MCF 10A (cell line): ENCODE measurements around the gene LDHD. TPM values are rescaled to one million over a fixed set of nuclear protein-coding genes. Genes with fewer than 3 reads are reported as not detected.
A peak's percentile ranks its signal among the peaks of the same experiment; 100 is the strongest.

Experiments used
- BruUV-seq: library from RNA; stranded (reverse); fragments of 400-500 nt; replicated peaks from 2 replicates; lab custom pipeline; 2021; lab: Mats Ljungman, UMichigan
- CTCF ChIA-PET: fragments of 300-600 bp; sonication (Branson Sonifier 250); formaldehyde crosslinking; extraction: SDS; loops from one replicate; lab custom pipeline; 2021; ENCODE audit warnings: antibody characterized with exemption, inconsistent platforms; lab: Yijun Ruan, JAX
- POLR2A ChIA-PET: fragments of 300-600, 350-650 bp; sonication (Branson Sonifier 250); formaldehyde crosslinking; extraction: SDS; loops from one replicate; lab custom pipeline; 2020; ENCODE audit warnings: antibody characterized with exemption, inconsistent platforms; lab: Yijun Ruan, JAX
- DNase-seq: peaks from one replicate; pipeline ENCODE4 v3.0.0-alpha.2; 2018; ENCODE audit not compliant: unreplicated experiment
- H3K27ac Mint-ChIP-seq: one replicate; pipeline ENCODE4 v1.8.0; 2022; ENCODE audit warnings: mild to moderate bottlenecking, low read depth, mixed read lengths; ENCODE audit not compliant: unreplicated experiment
- H3K27me3 Mint-ChIP-seq: one replicate; pipeline ENCODE4 v1.8.0; 2022; ENCODE audit warnings: mixed read lengths; ENCODE audit not compliant: insufficient read depth, unreplicated experiment
- H3K36me3 Mint-ChIP-seq: one replicate; pipeline ENCODE4 v1.8.0; 2022; ENCODE audit warnings: mild to moderate bottlenecking, moderate library complexity, mixed read lengths; ENCODE audit not compliant: insufficient read depth, unreplicated experiment
- H3K4me1 Mint-ChIP-seq: one replicate; pipeline ENCODE4 v1.8.0; 2022; ENCODE audit warnings: mixed read lengths; ENCODE audit not compliant: insufficient read depth, unreplicated experiment
- H3K4me3 Mint-ChIP-seq: one replicate; pipeline ENCODE4 v1.8.0; 2022; ENCODE audit warnings: mild to moderate bottlenecking, moderate library complexity, mixed read lengths; ENCODE audit not compliant: unreplicated experiment
- H3K9me3 Mint-ChIP-seq: one replicate; pipeline ENCODE4 v1.8.0; 2022; ENCODE audit warnings: mixed read lengths; ENCODE audit not compliant: unreplicated experiment
- intact Hi-C: fragments of 100-400 bp; cut with micrococcal nuclease; formaldehyde crosslinking; loops from 2 replicates; pipeline ENCODE4 v1.14.1; 2022
- total RNA-seq: library from RNA; stranded (reverse); gene quantifications from 2 replicates; pipeline ENCODE4 v1.2.3, GENCODE V29; 2022
- TF ChIP-seq, protein P1 (sequence below): fragments of 200-600 bp; IDR thresholded peaks from one replicate; pipeline ENCODE4 v1.8.0; 2022; ENCODE audit warnings: antibody characterized with exemption, mild to moderate bottlenecking; ENCODE audit not compliant: unreplicated experiment

LDHD gene
- total RNA-seq, 1 experiment from 2014 or later, result 0.30 TPM

DNA sequence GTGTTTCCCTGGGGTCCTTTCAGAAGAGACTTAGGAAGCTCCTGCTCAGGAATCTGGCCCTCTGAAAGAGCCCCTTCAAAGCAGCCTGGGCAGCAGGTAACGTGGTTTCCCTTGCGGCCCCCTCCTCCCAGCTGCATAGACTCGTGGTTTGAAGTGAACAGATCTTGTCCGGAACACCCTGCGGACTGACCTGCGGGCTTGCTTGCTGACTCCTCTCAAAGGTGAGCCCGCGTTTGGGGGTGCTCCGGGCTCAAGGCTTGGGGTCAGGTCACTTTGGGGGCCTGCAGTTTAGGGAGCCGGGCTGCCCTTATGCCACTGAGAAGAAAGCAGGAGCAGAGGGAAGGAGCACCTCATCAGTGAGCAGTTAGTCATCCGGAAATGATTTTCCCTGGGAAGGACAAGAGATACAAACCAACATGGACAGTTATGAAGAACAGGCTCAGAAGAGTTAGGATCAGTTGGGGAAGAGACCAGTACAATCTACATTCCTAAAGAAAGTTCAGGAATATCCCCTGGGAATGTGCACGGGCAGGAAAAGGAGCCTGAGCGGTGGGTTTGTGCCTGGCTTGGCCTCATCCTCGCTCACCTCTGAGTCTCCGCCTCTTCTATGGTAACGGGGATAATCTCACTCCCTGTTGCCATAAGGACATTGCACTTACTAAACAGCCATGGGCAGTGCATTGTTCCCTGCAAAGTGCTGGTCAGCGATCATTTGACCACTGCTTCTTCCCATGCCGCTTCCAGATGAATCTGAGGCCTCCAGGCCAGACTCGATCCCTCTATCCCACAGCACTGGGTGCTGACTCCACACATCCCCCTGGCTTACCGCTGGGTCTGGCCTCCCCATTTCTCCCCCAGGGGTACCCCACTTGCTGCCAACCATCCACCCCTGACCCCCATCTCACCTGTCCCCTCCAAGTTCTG, 10.0 kb downstream of the LDHD start:
- ChIA-PET CTCF (no interaction called here), POLR2A (interaction anchor here (0.9 to 1.3 kb wide), 2 partner anchors 41 to 108 kb away, joined by 3 to 5 read pairs; partner anchors contain the start of genes ZFP1 and ZNRF1)
- no peak overlapping the region for H3K4me3 Mint-ChIP-seq
- peak overlapping the region; percentile 11 for H3K27ac Mint-ChIP-seq
- peaks cover 7% of the 10 kb centered on the region for H3K9me3 Mint-ChIP-seq
- BruUV-seq, result no TSS peak
- peaks cover 7% of the 10 kb centered on the region for H3K36me3 Mint-ChIP-seq
- TF ChIP-seq, protein P1, sequence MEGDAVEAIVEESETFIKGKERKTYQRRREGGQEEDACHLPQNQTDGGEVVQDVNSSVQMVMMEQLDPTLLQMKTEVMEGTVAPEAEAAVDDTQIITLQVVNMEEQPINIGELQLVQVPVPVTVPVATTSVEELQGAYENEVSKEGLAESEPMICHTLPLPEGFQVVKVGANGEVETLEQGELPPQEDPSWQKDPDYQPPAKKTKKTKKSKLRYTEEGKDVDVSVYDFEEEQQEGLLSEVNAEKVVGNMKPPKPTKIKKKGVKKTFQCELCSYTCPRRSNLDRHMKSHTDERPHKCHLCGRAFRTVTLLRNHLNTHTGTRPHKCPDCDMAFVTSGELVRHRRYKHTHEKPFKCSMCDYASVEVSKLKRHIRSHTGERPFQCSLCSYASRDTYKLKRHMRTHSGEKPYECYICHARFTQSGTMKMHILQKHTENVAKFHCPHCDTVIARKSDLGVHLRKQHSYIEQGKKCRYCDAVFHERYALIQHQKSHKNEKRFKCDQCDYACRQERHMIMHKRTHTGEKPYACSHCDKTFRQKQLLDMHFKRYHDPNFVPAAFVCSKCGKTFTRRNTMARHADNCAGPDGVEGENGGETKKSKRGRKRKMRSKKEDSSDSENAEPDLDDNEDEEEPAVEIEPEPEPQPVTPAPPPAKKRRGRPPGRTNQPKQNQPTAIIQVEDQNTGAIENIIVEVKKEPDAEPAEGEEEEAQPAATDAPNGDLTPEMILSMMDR, result no peak
- no peak for DNase-seq
- H3K27me3 Mint-ChIP-seq, result no peaks in the 10 kb centered on the region
- H3K4me1 Mint-ChIP-seq, result peaks cover 29% of the 10 kb centered on the region
- intact Hi-C loops, result no loop called here

DNA sequence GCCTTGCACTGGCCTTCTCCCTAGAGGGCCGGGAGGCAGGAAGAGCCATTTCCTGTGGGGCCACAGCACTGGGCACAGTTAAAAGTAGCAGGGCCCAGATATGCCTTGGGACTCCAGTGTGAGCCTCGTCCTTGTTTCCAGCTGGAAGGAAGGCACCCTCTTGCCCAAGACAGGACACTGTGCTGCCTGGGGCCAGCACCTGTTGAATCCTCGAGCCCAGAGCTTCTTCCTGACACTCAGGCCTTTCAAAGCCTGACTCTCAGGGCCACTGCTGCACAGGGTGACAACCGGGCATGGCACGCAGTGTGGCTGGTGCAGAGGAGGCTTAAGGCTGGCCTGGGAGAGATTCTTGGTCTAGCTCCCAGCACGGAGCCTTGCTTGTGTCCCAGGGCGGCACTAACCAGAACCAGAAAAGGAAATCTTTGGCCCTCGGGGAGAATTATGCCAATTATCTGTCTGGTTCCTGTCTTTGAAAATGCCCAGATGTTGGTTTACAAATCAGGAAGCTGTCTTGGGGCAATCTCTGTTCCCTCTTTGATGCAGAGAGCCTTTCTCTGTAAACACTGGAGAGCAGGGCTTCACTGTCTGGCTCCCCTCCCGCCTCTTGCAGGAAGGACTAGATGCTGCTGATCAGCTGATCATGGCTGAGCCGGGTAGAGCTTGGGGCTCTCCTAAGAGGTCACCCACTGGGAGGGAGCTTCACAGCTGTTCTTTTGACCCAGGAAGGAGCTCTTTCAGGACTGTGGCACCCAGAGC, 11.1 kb downstream of the LDHD start:
- BruUV-seq, result no TSS peak
- Mint-ChIP-seq H3K27ac (no peak overlapping the region), H3K9me3 (peaks cover 7% of the 10 kb centered on the region), H3K4me1 (peaks cover 23% of the 10 kb centered on the region), H3K4me3 (no peak overlapping the region), H3K36me3 (peaks cover 12% of the 10 kb centered on the region), H3K27me3 (no peaks in the 10 kb centered on the region)
- POLR2A ChIA-PET, result interaction anchor here (0.9 to 1.3 kb wide), 2 partner anchors 43 to 107 kb away, joined by 3 to 5 read pairs; partner anchors contain the start of genes ZFP1 and ZNRF1
- DNase-seq, result no peak
- intact Hi-C loops, result no loop called here
- CTCF ChIA-PET, result interaction anchor here (0.6 kb wide), 2 partner anchors 80 to 98 kb away, joined by 3 to 5 read pairs; no protein-coding TSS in a partner anchor
- TF ChIP-seq, protein P1, result no peak

DNA sequence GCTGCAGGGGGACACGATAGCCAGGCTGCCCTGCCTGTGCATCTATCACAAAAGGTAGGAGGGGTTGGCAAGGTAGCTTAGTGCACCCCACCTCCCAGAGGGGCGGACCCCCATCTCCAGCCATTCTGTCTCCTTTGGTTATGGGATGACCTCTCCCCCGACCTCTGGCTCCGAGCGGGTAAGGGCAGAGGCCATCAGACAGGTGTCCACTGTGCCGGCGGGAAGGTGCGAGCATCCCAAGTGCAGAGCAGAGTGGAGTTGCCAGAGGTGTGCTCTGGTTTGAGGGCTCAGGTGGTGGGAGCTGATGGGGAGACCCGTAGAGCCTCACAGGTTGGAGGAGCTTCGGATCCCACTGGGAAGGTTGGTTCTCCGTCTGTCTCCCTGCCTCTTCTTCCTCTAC, 11.7 kb downstream of the LDHD start:
- H3K4me1 Mint-ChIP-seq, result peaks cover 18% of the 10 kb centered on the region
- TF ChIP-seq, protein P1, result no peak
- peaks cover 12% of the 10 kb centered on the region for H3K36me3 Mint-ChIP-seq
- POLR2A ChIA-PET, result no interaction called here
- H3K27ac Mint-ChIP-seq, result no peak overlapping the region
- intact Hi-C loops, result no loop called here
- no peak for DNase-seq
- peaks cover 7% of the 10 kb centered on the region for H3K9me3 Mint-ChIP-seq
- CTCF ChIA-PET, result interaction anchor here (0.6 kb wide), 1 partner anchor 79 kb away, joined by 3 read pairs; no protein-coding TSS in a partner anchor
- H3K4me3 Mint-ChIP-seq, result no peak overlapping the region
- no peaks in the 10 kb centered on the region for H3K27me3 Mint-ChIP-seq
- BruUV-seq, result no TSS peak

DNA sequence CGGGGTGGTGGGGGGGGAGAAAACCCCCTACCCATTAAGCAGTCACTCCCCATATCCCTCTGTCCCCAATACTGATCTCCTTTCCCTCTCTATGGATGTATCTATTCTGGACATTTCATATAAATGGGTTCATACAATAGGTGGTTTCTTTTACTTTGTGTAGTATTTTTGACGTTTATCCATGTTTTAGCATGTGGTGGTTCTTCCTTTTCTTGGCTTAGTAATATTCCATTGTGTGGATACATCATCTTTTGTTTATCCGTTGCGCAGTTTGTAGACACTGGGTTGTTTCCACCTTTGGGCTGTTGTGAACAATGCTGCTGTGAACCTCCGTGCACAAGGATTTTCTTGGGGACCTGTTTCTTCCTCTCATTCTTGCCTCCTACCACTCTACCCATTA, 12.6 kb downstream of the LDHD start:
- peaks cover 10% of the 10 kb centered on the region for H3K4me1 Mint-ChIP-seq
- peaks cover 7% of the 10 kb centered on the region for H3K9me3 Mint-ChIP-seq
- peaks cover 12% of the 10 kb centered on the region for H3K36me3 Mint-ChIP-seq
- ChIA-PET POLR2A (no interaction called here), CTCF (interaction anchor here (0.5 kb wide), 1 partner anchor 291 kb away, joined by 4 read pairs; no protein-coding TSS in a partner anchor)
- intact Hi-C loops, result no loop called here
- TF ChIP-seq, protein P1, result no peak
- no peaks in the 10 kb centered on the region for H3K27me3 Mint-ChIP-seq
- H3K4me3 Mint-ChIP-seq, result no peak overlapping the region
- no peak overlapping the region for H3K27ac Mint-ChIP-seq
- no peak for DNase-seq
- BruUV-seq, result no TSS peak
